ENCODE data around the gene SCN5A. TPM values are rescaled to one million over a fixed set of nuclear protein-coding genes. Genes with fewer than 3 reads are reported as not detected.

The SCN5A gene
- total RNA-seq, 1 experiment from 2014 or later, result 0.69 TPM

- TF ChIP-seq CTCF (IDR thresholded peaks at IDR 0.05) (no peak), SIN3A (IDR thresholded peaks at IDR 0.05; ENCODE audit: borderline replicate concordance, insufficient read depth, low read depth, low read length) (no peak), REST (IDR thresholded peaks at IDR 0.05; ENCODE audit: insufficient read depth in 1 of 2, low read depth in 2 of 2, low read length in 1 of 2) (no peak), TCF7L2 (IDR thresholded peaks at IDR 0.05; ENCODE audit: low read depth, low read length) (no peak), POLR2AphosphoS5 (IDR thresholded peaks at IDR 0.05; ENCODE audit: low read depth, low read length) (no peak)
- H3K27ac ChIP-seq (ENCODE audit: low read length), result no peak overlapping the region
- in situ Hi-C loops (cut with HindIII; ENCODE audit: low pct_unique_long_range_greater_than_20kb, low sequenced_read_pairs), result no loop called here
- ChIA-PET CTCF (no interaction called here), POLR2A (no interaction called here)
- no TSS peak for BruUV-seq (replicated peaks)
- no peak overlapping the region for H3K4me3 ChIP-seq (ENCODE audit: low read depth in 2 of 2, low read length in 2 of 2)
- DNase-seq (ENCODE audit: low read depth, low spot score) (no peak), ATAC-seq (no peak)
- intact Hi-C loops (cut with micrococcal nuclease; ENCODE audit: unreplicated experiment), result no loop called here
- H3K27me3 ChIP-seq (ENCODE audit: control insufficient read depth, insufficient read depth, low read length), result no peaks in the 10 kb centered on the region
- H3K4me1 ChIP-seq (ENCODE audit: control insufficient read depth, insufficient read depth, low read length), result no peaks in the 10 kb centered on the region
- no peaks in the 10 kb centered on the region for H3K9me3 ChIP-seq (ENCODE audit: control insufficient read depth, insufficient read depth, low read depth, low read length)
- no peaks in the 10 kb centered on the region for H3K36me3 ChIP-seq (ENCODE audit: control insufficient read depth, insufficient read depth, low read length)
These were observed 70.9 kb downstream of the SCN5A start for GRCh38 chr3:38578551-38578950.

GRCh38 chr3:38578081-38578475 is 71.4 kb downstream of the SCN5A start:
- POLR2A ChIA-PET, result no interaction called here
- BruUV-seq (replicated peaks), result no TSS peak

More at GRCh38 chr3:38578081-38578475, 71.4 kb downstream of the SCN5A start:
- in situ Hi-C loops (cut with HindIII; ENCODE audit: low pct_unique_long_range_greater_than_20kb, low sequenced_read_pairs), result no loop called here
- H3K27ac ChIP-seq (ENCODE audit: low read length), result no peak overlapping the region
- no peaks in the 10 kb centered on the region for H3K9me3 ChIP-seq (ENCODE audit: control insufficient read depth, insufficient read depth, low read depth, low read length)
- H3K27me3 ChIP-seq (ENCODE audit: control insufficient read depth, insufficient read depth, low read length), result no peaks in the 10 kb centered on the region
- intact Hi-C loops (cut with micrococcal nuclease; ENCODE audit: unreplicated experiment), result no loop called here
- CTCF ChIA-PET, result no interaction called here
- no peaks in the 10 kb centered on the region for H3K36me3 ChIP-seq (ENCODE audit: control insufficient read depth, insufficient read depth, low read length)
- TF ChIP-seq CTCF (IDR thresholded peaks at IDR 0.05), result no peak
- no peak for TF ChIP-seq REST (IDR thresholded peaks at IDR 0.05; ENCODE audit: insufficient read depth in 1 of 2, low read depth in 2 of 2, low read length in 1 of 2)
- no peak for TF ChIP-seq TCF7L2 (IDR thresholded peaks at IDR 0.05; ENCODE audit: low read depth, low read length)
- no peak for TF ChIP-seq POLR2AphosphoS5 (IDR thresholded peaks at IDR 0.05; ENCODE audit: low read depth, low read length)
- TF ChIP-seq SIN3A (IDR thresholded peaks at IDR 0.05; ENCODE audit: borderline replicate concordance, insufficient read depth, low read depth, low read length), result no peak
- no peak overlapping the region for H3K4me3 ChIP-seq (ENCODE audit: low read depth in 2 of 2, low read length in 2 of 2)
- DNase-seq (ENCODE audit: low read depth, low spot score) (no peak), ATAC-seq (no peak)
- H3K4me1 ChIP-seq (ENCODE audit: control insufficient read depth, insufficient read depth, low read length), result no peaks in the 10 kb centered on the region

All from Panc1 (cell line).